Measurements from ENCODE around the gene CACNB1.

Gene CACNB1

DNA sequence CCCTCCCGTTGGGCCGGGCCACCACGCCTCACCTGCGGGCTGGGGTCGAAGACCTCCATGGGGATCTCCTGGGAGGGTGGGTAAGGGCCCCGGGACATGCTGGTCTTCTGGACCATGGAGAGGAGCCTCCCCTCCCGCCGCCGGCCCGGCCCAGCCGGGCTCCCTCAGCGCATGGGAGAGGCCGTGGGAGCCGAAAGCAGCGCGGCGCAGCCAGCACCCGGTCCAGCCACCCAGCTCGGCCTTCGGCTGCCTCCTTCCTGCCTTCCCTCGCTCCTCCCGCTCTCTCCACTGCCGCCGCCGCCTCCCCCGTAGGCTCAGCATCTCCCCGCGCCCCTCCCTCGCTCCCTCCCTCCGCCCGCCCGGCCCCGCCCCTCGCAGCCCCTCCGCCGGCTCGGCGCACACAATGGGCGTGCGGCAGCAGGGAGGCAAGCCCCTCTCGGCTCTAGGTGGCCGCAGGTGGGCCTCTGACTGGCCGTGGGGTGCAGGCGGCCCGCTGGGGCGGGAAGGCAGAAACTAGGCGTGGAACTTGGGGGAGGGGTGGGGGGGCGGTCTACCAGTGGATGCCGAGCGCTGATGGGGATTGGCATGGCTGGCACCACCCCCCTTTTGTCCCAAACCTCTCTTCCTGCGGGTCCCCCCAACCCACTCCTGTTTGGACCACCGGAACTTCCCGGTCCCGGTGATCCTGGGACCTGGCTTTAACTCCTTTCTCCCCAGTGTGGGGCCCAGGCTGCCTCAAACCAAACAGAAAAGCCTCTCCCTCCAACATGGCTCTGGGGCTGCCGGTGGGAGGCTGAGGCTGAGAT is at the start of gene CACNB1:
Gene CACNB1 (minus strand): TSS at position 290 of the 806 bp plus-strand sequence. CDS start 174 bp downstream, at position 116.
- DNase-seq, result peak; percentile 44

DNA sequence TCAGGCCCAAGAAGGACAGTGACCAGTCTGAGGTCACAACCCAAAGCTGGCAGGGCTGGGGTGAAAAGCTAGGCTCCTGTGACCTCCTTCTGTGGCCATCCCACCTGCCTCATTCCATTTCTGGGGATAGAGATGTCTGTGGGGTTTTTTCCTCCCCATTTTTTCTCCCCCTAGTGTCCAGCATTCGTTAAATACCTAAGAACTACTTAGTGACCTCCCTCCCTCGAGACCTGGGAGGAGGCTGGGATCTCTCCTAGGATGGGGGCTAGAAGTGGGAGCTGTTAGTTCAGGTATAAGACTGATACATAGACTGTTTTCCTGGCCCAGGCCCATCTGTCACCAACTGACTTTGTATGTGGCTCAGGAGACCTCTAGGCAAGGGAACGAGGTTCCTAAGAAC is 48.8 kb upstream of the CACNB1 start:
- DNase-seq, result no peak

DNA sequence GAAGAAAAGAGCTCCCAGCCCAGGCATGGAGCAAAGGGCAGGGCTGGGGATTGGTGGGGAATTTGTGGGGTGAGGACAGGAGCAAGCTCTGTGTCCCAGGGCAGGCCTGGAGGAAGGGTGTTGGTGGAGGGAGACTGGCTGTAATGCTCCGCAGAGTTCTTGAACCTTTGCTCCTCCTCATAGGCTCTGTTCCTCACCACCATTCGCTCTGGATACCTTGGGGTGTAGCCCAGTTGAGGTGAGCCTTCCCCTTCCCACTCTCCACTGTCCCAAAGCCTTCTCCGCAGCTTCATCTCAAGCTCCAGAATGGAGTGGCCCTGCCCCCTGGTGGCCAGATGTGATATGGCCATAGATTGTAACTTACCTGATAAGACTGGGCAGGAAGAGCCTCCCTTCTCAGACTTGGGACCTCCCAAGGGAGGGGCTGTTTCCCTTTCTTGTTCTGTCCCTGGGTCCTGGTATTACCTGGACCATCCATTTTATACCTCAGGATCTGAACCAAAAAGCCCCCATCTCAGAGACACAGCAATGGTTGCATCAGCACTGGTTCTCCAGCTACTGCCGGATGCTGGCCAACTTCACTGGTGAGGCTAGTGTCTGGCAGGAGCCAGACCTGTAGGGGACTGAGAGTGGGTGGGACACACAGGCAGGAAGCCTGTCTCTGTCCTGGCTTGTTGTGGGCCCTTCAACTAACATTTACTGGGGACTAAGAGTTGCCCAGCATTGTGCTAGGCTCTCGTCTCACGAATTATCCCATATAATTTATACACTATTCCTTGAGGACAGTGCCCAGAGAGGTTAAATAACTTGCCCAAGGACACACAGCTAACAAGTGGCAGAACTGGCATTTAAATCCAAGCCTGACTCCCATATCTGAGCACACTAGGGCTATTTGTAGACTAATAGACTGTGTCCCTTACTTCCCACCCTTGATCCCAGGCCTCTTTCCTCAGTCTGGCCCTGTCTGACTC is 47.4 kb upstream of the CACNB1 start:
- DNase-seq, result peak; percentile 77

DNA sequence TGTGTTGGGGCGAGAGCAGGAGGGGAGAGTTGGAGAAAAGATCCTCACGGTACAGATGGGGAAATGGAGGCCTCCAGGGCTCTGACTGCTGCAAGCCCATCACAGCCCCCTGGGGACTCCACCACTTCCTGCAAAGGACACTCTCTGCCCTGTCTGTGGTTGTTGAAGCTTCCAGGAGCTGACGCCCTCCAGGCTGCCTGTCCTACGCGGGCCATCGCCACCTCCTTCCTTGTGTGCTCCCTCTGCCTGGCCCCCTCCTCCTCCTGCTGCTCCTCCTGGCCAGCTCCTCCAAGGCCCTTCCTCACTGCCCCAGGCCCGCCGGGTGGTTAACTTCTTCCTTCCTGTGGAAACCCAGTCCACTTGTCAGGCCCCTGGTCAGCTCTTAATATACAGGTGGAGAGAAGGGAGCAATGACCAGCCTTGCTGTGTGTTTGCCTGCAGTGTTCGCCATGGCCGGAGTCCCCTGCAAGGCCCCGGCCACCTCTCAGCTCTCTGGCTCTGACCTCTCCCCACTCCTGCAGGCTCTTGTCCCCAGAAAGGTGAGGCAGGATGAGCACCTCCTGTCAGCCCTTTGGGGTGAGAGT is 46.6 kb upstream of the CACNB1 start:
- no peak for DNase-seq

DNA sequence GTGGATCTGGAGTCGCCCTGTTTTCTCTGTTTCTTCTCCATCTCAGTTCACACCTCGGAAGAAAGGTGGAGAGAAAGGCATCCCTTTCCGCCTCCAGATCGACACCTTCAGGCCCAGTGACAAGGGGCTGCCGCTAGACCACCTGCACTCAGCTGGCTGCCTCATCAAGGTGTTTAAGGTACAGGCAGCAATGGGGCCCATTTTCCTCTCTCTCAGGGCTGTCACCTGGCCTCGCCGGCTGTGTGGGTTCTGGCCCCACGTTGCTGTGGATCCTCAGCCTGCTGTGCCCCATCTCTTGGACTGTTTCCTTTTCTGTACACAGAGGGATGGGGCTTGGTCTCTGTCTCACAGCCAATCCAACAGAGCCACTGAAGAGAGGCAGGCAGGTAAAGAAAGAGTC is 45.7 kb upstream of the CACNB1 start:
- no peak for DNase-seq

DNA sequence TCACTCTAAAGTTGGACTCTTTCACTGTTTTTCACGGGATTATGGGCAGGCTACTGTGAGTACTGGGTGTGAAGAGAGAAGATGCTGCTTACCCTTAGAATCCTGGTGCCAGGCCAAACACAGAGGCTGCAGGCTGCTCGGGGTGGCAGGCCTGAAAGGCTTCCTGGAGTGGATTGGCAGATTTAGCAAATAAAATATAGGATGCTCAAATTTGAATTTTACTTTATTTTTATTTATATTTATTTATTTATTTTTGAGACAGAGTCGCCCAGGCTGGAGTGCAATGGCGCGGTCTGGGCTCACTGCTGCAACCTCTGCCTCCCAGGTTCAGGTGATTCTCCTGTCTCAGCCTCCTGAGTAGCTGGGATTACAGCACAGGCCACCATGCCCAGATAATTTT is 43.2 kb upstream of the CACNB1 start:
- DNase-seq, result no peak

DNA sequence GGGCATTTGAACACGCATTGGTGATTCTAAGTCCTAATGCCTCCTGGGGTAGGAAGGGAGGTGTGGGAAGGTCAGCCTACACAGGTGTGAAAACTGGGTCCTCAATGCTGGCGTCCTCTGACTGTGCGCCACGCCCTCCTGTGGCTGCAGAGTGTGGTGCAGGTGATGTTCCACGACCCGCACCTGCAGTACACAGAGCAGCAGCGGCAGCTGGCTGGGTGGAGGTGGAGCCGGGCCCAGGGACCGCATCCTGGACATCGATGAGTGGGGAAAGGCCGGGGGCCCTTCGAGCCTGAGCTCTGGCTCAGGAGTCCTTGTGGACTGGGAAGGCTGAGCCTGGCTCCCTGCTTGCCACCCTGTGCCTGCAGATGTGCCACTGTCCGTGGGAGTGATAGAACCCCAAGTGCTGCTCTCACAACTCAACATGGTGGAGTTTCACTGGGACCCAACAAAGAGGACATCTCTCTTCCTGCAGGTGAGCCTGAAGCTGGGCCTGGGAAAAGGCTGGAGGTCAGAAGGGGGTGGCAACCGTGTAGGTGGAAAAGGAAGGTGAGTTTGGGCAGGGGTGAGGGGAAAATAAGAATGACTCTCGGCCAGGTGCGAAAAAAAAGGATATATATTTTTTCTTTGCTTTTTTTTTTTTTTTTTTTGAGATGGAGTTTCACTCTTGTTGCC is 42.3 kb upstream of the CACNB1 start:
- peak; percentile 68 for DNase-seq

DNA sequence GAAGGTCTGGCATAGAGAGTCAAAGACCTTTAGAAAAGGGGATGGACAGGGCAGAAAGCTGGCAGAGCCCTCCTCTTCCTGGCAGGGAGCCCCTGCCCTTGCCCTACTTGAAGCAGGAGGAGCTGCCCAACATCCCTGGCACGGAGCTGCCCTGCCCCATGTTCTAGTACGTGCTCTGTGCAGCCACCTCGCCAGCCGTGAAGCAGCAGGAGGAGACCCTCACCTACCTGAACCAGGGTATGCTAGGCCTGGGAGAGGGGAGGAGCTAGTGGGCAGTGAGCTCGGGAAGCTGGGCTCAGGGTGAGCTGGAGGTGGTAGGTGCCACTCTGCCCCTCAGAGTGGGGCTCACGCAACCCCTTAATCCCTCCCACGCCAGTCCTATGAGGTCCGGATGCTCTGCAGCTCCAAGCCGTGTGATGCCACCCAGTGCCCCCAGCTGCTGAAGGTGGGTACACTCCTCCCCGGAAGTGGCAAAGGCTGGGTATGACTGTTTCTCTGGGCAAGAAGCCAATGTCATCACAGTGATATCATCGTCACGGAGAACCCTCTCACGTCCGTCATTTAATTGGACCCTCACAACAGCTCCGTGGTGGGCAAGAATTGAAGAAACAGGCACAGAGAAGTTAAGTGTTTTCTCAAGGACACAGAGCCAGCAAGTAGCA is 41.0 kb upstream of the CACNB1 start:
- DNase-seq, result peak; percentile 85

DNA sequence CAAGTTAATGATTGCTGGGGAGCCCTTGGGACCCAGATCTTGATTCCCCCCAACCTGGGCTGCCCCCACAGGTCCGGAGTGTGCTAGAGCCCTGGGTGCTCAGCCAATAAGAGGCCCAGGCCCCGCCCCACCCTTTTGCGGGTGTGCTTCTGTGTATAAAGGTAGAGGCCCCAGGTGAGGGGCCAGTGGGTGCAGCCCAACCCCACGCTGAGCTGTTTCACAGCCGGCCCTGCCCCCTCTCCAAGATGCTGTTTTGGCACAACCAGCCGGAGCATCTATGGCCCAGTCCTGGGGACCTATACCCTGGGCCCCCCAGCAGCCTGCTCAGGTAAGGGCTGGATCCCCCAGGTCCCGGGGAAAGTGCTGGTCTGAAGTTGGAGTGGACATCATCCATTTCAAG is 40.1 kb upstream of the CACNB1 start:
- DNase-seq, result no peak

DNA sequence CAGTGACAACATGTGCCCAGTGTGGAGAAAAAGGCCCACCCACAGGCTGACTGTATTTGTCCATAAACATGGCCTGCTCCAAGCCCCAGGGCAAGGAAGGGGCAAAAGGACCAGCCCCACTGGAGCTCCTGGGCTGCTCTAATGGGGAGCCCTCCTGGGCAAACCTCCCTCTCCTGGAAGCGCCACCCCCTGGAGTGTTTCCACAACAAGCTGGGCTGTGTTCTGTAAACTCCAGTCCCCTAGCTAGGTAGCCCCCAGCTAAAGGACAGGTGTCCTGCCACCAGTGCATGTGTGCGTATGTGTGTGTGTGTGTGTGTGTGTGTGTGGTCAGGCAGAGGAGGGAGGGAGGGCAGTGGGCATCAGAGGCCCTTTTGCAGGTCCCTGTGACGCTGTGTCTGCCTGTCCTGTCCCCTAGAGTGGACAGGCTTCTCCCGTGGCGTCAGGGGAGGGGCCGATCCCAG is 39.5 kb upstream of the CACNB1 start:
- no peak for DNase-seq

DNA sequence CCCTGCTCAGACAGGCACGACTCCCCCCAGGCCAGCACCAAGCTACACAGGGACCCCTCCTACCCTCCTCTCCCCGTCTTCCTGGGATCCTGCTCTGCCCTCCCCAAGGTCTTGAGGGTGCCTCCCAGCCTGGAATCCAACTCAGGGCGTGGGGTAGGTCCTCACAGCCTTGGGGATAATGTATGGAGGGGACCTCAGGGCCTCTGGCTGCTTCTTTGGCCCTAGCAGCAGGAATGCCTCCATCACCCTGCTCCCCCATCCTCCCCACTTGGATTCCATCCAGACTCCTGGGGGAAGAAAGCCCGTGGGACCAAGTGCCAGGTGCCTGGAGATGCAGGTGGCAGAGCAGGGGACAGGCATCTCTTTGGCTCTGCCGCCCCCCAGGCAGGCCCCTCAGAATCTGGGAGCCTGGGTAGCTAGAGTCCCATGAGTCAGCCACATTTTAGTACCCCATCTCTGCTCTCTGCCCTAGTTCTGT is 39.0 kb upstream of the CACNB1 start:
- no peak for DNase-seq

DNA sequence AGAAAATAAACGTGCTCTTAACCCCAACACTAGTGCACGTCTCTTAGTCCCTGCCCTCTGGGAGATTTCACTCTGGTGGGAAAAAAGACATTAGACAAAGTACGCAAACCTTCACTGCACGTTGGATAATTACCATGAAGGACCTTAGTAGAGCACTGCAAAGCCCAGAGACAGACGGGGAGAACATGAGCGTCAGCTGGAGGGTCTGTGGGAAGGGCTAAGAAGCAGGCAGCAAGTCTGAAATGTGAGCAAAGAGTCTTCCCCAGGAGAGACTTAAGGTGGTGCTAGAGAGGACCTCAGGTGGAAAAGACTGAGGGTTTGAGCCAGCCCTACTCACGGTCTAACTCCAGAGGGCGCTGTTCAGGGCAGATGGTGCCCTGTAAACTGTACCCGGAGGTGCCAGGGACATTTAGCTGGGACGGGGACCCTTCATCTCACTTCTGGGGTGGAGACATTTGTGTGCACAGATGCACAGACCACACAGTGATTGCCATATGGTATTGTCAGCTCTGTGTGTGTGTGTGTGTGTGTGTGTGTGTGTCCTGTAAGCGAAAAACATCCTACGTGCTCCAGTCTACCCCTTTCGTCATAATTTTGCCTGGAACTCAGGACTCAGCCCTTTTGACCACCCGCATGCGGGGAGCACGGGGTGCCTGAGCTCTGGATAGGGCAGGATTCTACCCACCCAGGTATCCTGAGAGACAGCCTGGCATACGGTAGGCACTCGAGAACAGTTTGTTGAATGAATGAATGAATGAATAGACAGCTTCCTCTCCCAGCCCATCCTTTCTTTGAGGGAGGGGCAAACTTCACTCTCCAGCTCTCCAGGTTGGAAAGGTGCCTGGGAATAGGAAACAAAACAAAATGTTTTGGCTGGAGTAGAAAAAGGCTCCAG is 38.3 kb upstream of the CACNB1 start:
- DNase-seq, result peak; percentile 52

DNA sequence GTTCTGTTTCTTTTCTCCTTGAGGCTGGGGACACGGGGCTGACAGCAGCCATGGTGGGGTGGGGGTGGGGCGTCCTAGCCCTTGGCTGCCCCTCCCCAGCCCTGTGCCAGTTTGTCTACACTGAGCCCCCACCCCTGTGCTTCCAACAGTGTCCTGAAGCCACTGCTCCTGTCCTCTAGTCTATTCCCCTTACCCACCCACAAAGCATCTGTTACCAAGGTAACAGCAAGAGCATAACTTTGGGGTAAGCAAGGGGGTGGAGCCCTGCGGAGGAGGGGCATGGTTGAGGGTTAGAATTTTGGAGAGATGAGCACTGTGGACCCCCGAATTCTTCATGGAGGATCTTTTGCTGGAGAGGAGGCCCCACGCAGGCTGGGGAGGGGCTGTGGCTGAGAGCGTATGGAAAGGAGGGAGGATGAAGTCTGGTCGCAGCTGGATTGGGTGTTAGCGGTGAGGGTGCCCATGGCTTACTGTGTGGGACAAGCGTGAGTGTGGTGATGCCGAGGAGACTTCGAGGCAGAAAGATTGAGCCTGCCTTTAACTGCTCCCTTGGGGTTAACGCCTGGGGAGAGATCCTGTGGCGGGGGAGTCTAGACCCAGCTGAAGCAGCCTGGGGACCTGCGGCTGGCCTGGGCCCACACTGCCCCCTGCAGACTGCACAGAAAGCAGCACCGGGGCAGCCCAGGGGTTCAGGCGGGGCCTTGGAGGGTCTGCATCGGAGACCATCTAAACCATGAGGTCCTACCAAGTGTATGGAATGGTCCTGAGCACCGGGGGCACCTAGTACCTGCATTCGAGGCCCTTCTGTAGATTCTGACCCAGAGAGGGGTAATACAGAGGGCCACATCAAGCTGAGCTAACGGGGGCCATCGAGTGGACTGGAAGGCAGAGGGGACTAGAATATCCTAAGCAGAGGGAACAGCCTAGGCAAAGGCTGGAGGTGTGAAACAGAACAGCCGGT is 34.4 kb upstream of the CACNB1 start:
- DNase-seq, result peak; percentile 66

DNA sequence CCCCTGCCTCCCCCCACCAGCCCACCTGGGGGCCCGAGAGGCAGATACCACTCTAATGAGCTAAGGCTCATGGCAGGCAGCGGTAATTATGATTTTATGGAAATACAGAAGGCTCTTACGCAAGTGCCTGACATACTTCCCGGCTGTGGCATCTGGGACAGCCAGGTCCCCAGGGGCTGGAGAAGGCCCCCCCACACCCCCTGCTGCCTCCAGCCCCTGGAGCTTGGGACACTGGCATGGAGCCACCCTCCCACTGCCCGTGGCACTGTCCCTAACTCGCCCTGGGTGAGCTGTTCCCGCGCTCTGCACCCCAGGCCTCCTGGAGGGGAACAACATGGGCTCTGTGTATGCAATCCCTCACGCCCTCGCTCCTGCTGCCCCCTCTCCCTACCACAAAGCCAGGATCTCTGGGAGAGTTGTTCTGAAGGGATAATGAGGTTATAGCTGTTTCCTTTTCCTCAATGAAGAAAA is 33.7 kb upstream of the CACNB1 start:
- DNase-seq, result no peak

DNA sequence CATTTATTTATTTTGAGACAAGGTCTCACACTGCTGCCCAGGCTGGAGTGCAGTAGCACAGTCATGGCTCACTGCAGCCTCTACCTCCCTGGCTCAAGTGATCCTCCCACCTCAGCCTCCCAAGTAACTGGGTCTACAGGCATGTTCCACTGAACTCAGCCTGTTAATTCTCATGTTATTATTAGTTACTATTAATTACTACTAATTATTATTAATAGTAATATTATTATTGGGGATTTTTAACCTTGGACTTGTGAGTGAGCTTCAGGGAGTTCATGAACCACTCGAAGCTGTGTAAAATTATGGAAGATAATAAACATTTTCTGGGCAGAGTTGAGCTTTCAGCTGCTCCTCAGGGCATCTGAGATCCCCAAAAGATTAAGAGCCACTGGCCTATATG is 32.9 kb upstream of the CACNB1 start:
- DNase-seq, result no peak

DNA sequence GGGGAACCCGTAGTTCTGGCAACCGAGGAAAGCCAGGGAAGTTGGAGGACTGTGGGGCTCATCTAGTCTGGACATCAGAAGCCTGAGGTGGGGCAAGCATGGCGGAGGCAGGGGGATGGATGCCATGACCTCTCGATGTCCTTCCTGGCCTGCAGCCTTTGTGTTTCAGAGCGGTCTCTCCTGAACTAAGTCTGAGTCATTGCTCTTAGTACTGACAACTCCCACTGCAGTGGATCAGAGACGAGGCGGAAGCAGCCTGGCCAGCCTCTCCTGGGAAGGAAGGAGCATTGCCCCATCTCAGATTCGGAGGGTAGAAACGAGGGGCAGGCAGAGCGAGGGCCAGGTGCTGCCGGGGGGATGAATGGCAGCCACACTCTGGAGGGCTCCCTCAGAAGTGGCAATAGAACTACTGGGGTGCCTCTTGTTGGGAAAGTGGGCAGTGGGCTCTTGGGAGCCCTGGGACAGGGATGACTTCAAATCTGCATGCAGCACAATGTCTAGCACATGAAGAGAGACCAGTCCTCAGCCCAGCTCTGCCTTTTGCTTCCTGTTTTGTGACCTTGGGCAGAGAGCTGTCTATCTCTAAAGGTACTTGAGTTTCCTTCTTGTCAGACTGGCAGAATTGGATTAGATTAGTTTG is 31.9 kb upstream of the CACNB1 start:
- no peak for DNase-seq

DNA sequence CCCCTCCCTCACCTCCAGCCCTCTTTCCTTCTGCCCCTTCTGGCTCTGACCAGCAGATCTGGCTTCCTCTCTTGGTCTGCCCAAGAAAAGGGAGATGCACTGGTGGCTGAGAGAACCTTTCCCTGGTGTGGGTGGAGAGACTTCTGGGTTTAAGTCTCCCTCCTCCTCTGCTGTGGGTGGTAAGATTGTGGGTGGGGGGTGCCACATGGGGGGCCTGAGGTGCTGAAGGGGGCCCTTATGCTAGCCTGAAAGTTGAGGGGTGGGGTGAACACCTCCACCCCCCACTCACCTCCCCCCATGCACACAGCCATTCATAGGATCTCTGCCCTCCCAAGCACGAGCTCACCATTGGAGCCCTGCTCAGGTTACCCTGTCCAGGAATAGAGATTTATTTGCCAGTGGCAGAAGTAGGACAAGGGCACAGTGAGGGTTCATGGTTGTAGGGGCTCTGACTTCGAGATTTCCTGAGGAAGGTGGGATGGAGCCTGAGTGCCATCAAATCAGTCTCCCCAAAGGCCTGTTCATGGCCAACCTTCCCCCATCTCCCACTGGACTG is 30.0 kb upstream of the CACNB1 start:
- no peak for DNase-seq

DNA sequence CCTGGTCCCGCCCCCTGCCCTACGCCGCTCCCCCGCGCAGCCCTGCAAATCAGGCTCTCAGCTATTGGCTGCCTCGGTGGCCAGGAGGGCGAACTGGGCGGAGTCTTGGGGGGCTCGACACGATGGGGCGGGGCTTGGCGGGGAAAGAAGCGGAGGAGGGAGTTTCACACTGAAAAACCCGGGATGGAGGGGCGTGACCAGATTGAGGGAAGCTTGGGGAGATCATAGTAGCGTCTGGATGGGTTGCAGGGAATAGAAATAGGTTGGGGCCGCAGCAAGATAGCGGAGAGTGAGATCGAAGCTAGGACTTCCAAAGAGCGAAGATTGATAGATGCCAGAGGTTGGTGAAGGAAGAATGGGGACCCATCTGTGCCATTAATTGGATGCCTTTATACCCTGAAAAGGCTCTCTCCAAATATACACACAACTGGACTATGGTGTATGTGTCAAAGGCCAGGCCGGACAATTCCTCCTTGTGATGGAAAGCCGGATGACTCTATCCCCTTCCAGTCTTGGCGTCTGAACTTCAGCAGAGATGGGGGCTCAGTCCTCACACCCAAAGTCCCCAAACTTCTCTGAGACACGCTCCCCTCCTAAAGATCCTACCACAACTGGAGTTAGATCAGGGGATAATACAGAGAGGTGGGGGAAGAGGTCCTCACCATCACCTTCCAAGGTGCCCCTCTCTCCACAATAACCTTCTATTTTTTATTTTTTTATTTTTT is 28.7 kb upstream of the CACNB1 start:
- DNase-seq, result peak; percentile 62

Measured in CD4-positive, alpha-beta T cell treated with Interferon gamma for 1 hour (primary cell).